ENCODE results near the gene NDST1.

The NDST1 gene

DNA sequence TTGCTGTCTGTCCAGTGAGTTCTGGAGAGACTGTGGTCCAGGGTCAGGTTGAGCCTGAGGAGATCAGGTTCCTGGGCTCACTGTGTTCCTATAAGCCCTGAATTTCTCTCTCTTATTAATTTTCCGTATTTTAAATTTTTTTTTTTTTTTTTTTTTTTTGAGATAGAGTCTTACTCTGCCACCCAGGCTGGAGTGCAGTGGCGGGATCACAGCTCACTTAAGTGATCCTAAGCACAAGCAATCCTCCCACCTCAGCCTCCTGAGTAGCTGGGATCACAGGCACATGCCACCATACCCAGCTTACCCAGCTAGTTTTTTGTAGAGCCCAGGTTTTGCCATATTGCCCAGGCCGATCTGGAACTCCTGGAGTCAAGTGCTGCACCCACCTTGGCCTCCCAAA is 22.5 kb downstream of the NDST1 start:
- Histone ChIP-seq H3K4me3 (ENCODE audit: low read depth, low read length, poor library complexity, severe bottlenecking) (no peak overlapping the region), H3K9me2 (ENCODE audit: low read depth, low read length) (no peaks in the 10 kb centered on the region), H3K4me2 (ENCODE audit: low read length) (no peak overlapping the region), H3K9me3 (ENCODE audit: low read length) (no peaks in the 10 kb centered on the region), H3K9ac (ENCODE audit: low read length) (no peak overlapping the region), H3K4me1 (ENCODE audit: insufficient read depth, low read length, severe bottlenecking) (no peaks in the 10 kb centered on the region), H4K20me1 (ENCODE audit: insufficient read depth, low read length) (no peaks in the 10 kb centered on the region), H3K27me3 (ENCODE audit: insufficient read depth, low read length) (no peaks in the 10 kb centered on the region), H3K79me2 (ENCODE audit: insufficient read depth, low read length) (no peaks in the 10 kb centered on the region), H3K27ac (ENCODE audit: low read depth, low read length, poor library complexity, severe bottlenecking) (no peak overlapping the region), H3K36me3 (ENCODE audit: insufficient read depth, low read length) (peaks cover 2% of the 10 kb centered on the region; the same call in 1 of the 2 replicates), H2AFZ (ENCODE audit: low read length) (no peak overlapping the region), H3F3A (ENCODE audit: insufficient read depth, low read length) (no peaks in the 10 kb centered on the region)
- no peak for TF ChIP-seq EZH2 (IDR thresholded peaks at IDR 0.05; ENCODE audit: borderline replicate concordance, low read length)
- TF ChIP-seq, protein P1, sequence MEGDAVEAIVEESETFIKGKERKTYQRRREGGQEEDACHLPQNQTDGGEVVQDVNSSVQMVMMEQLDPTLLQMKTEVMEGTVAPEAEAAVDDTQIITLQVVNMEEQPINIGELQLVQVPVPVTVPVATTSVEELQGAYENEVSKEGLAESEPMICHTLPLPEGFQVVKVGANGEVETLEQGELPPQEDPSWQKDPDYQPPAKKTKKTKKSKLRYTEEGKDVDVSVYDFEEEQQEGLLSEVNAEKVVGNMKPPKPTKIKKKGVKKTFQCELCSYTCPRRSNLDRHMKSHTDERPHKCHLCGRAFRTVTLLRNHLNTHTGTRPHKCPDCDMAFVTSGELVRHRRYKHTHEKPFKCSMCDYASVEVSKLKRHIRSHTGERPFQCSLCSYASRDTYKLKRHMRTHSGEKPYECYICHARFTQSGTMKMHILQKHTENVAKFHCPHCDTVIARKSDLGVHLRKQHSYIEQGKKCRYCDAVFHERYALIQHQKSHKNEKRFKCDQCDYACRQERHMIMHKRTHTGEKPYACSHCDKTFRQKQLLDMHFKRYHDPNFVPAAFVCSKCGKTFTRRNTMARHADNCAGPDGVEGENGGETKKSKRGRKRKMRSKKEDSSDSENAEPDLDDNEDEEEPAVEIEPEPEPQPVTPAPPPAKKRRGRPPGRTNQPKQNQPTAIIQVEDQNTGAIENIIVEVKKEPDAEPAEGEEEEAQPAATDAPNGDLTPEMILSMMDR (IDR thresholded peaks at IDR 0.05; ENCODE audit: low read length) = no peak

DNA sequence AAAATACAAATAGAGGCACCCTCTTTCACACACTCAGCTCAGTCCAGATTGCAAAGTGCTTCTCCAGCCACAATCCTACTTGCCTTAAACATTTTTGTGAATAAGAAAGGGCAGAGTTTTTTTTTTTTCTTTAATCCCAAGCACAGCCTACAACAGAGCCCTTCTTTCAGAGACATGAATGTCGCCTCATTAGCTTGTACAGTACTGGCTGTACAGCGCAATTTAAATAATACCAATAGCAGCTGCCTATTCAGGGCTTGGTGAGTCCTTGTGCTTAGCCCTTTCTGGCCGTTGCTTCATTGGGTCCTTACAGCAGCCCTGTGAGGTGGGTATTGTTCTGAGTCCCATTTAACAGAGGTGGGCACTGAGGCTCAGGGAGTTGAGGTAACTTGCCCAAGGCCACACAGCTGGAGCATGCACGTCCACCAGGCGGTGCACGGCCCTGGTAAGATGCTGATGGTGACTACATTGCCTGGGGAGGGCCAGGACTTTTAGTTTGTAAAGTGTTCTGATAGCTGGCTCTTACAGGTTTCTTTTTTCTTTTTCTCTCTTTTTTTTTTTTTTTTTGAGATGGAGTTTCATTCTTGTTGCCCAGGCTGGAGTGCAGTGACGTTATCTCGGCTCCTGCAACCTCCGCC is 23.1 kb downstream of the NDST1 start:
- Histone ChIP-seq H4K20me1 (ENCODE audit: insufficient read depth, low read length) (no peaks in the 10 kb centered on the region), H3K79me2 (ENCODE audit: insufficient read depth, low read length) (no peaks in the 10 kb centered on the region), H3K4me1 (ENCODE audit: insufficient read depth, low read length, severe bottlenecking) (no peaks in the 10 kb centered on the region), H3F3A (ENCODE audit: insufficient read depth, low read length) (no peaks in the 10 kb centered on the region), H3K4me2 (ENCODE audit: low read length) (no peak overlapping the region), H3K9me2 (ENCODE audit: low read depth, low read length) (no peaks in the 10 kb centered on the region), H3K36me3 (ENCODE audit: insufficient read depth, low read length) (peaks cover 4% of the 10 kb centered on the region; the same call in 1 of the 2 replicates), H3K4me3 (ENCODE audit: low read depth, low read length, poor library complexity, severe bottlenecking) (no peak overlapping the region), H3K9ac (ENCODE audit: low read length) (no peak overlapping the region), H3K27me3 (ENCODE audit: insufficient read depth, low read length) (no peaks in the 10 kb centered on the region), H2AFZ (ENCODE audit: low read length) (no peak overlapping the region), H3K27ac (ENCODE audit: low read depth, low read length, poor library complexity, severe bottlenecking) (no peak overlapping the region), H3K9me3 (ENCODE audit: low read length) (no peaks in the 10 kb centered on the region)
- TF ChIP-seq, protein P1 (IDR thresholded peaks at IDR 0.05; ENCODE audit: low read length) = no peak
- no peak for TF ChIP-seq EZH2 (IDR thresholded peaks at IDR 0.05; ENCODE audit: borderline replicate concordance, low read length)

DNA sequence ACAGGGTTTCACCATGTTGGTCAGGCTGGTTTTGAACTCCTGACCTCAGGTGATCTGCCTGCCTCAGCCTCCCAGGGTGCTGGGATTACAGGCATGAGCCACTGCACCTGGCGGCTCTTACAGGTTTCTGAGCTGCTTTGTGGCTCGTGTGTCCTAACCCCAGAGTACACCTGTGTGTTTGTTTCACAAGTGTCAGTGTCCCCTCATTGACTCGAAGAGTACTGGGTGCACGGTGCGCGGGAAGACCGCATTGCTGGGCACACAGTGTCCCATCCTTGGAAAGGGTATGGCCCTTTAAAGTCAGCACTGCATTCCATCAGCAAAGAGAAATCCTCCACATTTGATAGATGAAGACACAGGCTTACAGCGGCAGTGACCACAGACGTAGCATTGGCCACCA is 23.8 kb downstream of the NDST1 start:
- Histone ChIP-seq H3K9me2 (ENCODE audit: low read depth, low read length) (no peaks in the 10 kb centered on the region), H3K4me3 (ENCODE audit: low read depth, low read length, poor library complexity, severe bottlenecking) (no peak overlapping the region), H3K4me1 (ENCODE audit: insufficient read depth, low read length, severe bottlenecking) (no peaks in the 10 kb centered on the region), H4K20me1 (ENCODE audit: insufficient read depth, low read length) (no peaks in the 10 kb centered on the region), H3K27ac (ENCODE audit: low read depth, low read length, poor library complexity, severe bottlenecking) (no peak overlapping the region), H3F3A (ENCODE audit: insufficient read depth, low read length) (no peaks in the 10 kb centered on the region), H3K79me2 (ENCODE audit: insufficient read depth, low read length) (no peaks in the 10 kb centered on the region), H3K36me3 (ENCODE audit: insufficient read depth, low read length) (peaks cover 4% of the 10 kb centered on the region; the same call in 1 of the 2 replicates), H3K9ac (ENCODE audit: low read length) (no peak overlapping the region), H3K9me3 (ENCODE audit: low read length) (no peaks in the 10 kb centered on the region), H3K4me2 (ENCODE audit: low read length) (no peak overlapping the region), H3K27me3 (ENCODE audit: insufficient read depth, low read length) (no peaks in the 10 kb centered on the region), H2AFZ (ENCODE audit: low read length) (no peak overlapping the region)
- TF ChIP-seq, protein P1 (IDR thresholded peaks at IDR 0.05; ENCODE audit: low read length) = no peak
- no peak for TF ChIP-seq EZH2 (IDR thresholded peaks at IDR 0.05; ENCODE audit: borderline replicate concordance, low read length)
